Suprapubic skin (tissue), 4 donors: Measurements from ENCODE around the gene HID1. TPM values are rescaled to one million over a fixed set of nuclear protein-coding genes. Genes with fewer than 3 reads are reported as not detected.
A peak's percentile ranks its signal among the peaks of the same experiment; 100 is the strongest.

ENCODE experiments used
- DNase-seq, 2 donors: peaks; one replicate each; pipeline ENCODE4 v3.0.0-alpha.2; 2019; ENCODE audit warnings: low spot score in 2 of 2
- H3K27ac ChIP-seq: fragments of 200-600 bp; sonication (generic); one replicate; pipeline ENCODE4 v1.5.1; 2019
- H3K27me3 ChIP-seq: fragments of 200-600 bp; sonication (generic); one replicate; pipeline ENCODE4 v1.5.1; 2019
- H3K36me3 ChIP-seq: fragments of 200-600 bp; sonication (generic); one replicate; pipeline ENCODE4 v1.5.1; 2019
- H3K4me1 ChIP-seq: fragments of 200-600 bp; sonication (generic); one replicate; pipeline ENCODE4 v1.5.1; 2019
- H3K4me3 ChIP-seq: fragments of 200-600 bp; sonication (generic); one replicate; pipeline ENCODE4 v1.5.1; 2019; ENCODE audit warnings: mild to moderate bottlenecking
- H3K9me3 ChIP-seq: fragments of 200-600 bp; sonication (generic); one replicate; pipeline ENCODE4 v1.5.1; 2019
- CTCF ChIP-seq, 2 donors: fragments of 200-600 bp in 1 of 2; fragments of 450-650 bp in 1 of 2; sonication (generic) in 1 of 2; IDR thresholded peaks; one replicate each; pipeline ENCODE4 v1.5.1; 2016 to 2019; ENCODE audit warnings: antibody characterized with exemption in 2 of 2, mild to moderate bottlenecking in 1 of 2, moderate library complexity in 1 of 2
- EP300 ChIP-seq: sonication (generic); formaldehyde crosslinking; IDR thresholded peaks from one replicate; pipeline ENCODE4 v1.6.1; 2017; ENCODE audit warnings: antibody characterized with exemption
- POLR2A ChIP-seq, 2 donors: fragments of 450-650 bp; IDR thresholded peaks; one replicate each; pipeline ENCODE4 v1.6.1; 2017; ENCODE audit warnings: antibody characterized with exemption in 2 of 2, mild to moderate bottlenecking in 2 of 2, moderate library complexity in 2 of 2
- POLR2AphosphoS5 ChIP-seq, 3 donors: sonication (generic); formaldehyde crosslinking; IDR thresholded peaks; one replicate each; pipeline ENCODE4 v1.6.1; 2017; ENCODE audit warnings: antibody characterized with exemption in 3 of 3
- WGBS: methylation state at CpG from one replicate; pipeline ENCODE4 v1.1.5; 2018; 5-methylcytosine and 5-hydroxymethylcytosine counted together
- total RNA-seq, 4 donors: library from RNA; depleted of rRNA; stranded (reverse); fragments of >200 nt; gene quantifications; one replicate each; pipeline ENCODE4 v1.1.0, GENCODE V29; 2016

HID1 gene
- total RNA-seq, 4 donors from 2014 or later = 3.4 to 13.7 (median 9.5) TPM

DNA sequence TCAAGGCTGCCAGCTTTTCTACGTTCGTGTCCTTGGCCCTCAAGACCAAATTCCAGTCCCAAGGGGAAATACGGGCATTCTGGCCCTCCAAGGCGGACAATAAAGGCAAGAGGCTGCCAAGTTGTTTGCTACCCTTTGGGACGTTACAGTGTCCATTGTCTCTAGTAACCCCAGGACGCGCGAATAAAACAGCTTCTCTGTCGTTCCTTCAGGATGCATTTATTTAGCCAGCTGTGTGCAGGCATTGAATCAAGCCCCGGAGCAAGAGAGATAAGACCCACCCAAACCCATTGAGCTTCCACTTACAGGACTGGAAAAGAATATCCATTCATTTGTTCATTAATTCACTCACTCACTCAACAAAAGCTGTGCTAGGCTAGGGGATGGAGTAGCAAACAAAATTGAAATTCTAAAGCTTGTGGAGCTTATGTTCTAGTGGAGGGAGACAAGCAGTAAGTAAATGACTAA, 40.6 kb upstream of the HID1 start:
- no peak for DNase-seq
- TF ChIP-seq CTCF (IDR thresholded peaks at IDR 0.05) (no peak), POLR2A (IDR thresholded peaks at IDR 0.05) (no peak), POLR2AphosphoS5 (IDR thresholded peaks at IDR 0.05) (no peak), EP300 (no peak)
- Histone ChIP-seq H3K4me3 (peak overlapping the region; percentile 77), H3K4me1 (peaks cover 32% of the 10 kb centered on the region), H3K27ac (peak overlapping the region; percentile 94), H3K9me3 (no peaks in the 10 kb centered on the region), H3K27me3 (no peaks in the 10 kb centered on the region), H3K36me3 (peaks cover 15% of the 10 kb centered on the region)
- 0% methylated on average over 2 of the region's 10 CpGs for WGBS

- under 1% methylated on average over 53 of the region's 63 CpGs for WGBS
- H3K4me1 ChIP-seq = peaks cover 32% of the 10 kb centered on the region
- H3K36me3 ChIP-seq = peaks cover 11% of the 10 kb centered on the region
- H3K27ac ChIP-seq = peak within 1 kb of the TSS; percentile 94
- no peaks in the 10 kb centered on the region for H3K9me3 ChIP-seq
- DNase-seq = peak; percentile 90 to 94
- H3K27me3 ChIP-seq = no peaks in the 10 kb centered on the region
- H3K4me3 ChIP-seq = peak within 1 kb of the TSS; percentile 77
- TF ChIP-seq EP300 (no peak), POLR2AphosphoS5 (IDR thresholded peaks at IDR 0.05) (peak in 2 of 3 donors; percentile 46 to 74), CTCF (IDR thresholded peaks at IDR 0.05) (peak; percentile 10 to 55), POLR2A (IDR thresholded peaks at IDR 0.05) (peak in 1 of 2 donors; percentile 28)
These were observed 40.0 kb upstream of the HID1 start, which contains the start of gene MRPL58 for GRCh38 chr17:75012346-75013091. MRPL58 (plus strand) TSS chr17:75012670; CDS start chr17:75012687, 17 bp downstream.

DNA sequence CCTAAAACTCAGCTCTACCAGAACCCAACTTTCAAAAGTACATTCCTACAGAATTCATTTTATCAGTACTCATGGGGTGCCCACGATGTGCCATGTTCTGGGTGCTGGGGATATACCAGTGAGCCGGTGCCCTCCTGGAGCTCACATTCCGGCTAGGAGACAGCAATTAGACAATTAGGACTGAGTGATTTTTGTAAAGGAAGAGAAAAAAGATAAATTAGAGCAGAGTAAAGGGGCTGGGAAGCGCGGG, 39.5 kb upstream of the HID1 start:
- Histone ChIP-seq H3K4me1 (peaks cover 32% of the 10 kb centered on the region), H3K9me3 (no peaks in the 10 kb centered on the region), H3K27ac (peak overlapping the region; percentile 94), H3K27me3 (no peaks in the 10 kb centered on the region), H3K36me3 (peaks cover 7% of the 10 kb centered on the region), H3K4me3 (peak overlapping the region; percentile 77)
- no peak for DNase-seq
- no peak for TF ChIP-seq CTCF (IDR thresholded peaks at IDR 0.05)
- no peak for TF ChIP-seq POLR2AphosphoS5 (IDR thresholded peaks at IDR 0.05)
- TF ChIP-seq EP300 = no peak
- no peak for TF ChIP-seq POLR2A (IDR thresholded peaks at IDR 0.05)
- 4% methylated on average over 5 of the region's 5 CpGs for WGBS

- WGBS = 23% methylated on average over 13 of the region's 13 CpGs
These were observed 39.0 kb upstream of the HID1 start for GRCh38 chr17:75011401-75012095.

More at GRCh38 chr17:75011401-75012095, 39.0 kb upstream of the HID1 start:
- Histone ChIP-seq H3K4me1 (peaks cover 32% of the 10 kb centered on the region), H3K9me3 (no peaks in the 10 kb centered on the region), H3K4me3 (peak overlapping the region; percentile 77), H3K27me3 (no peaks in the 10 kb centered on the region), H3K27ac (peak overlapping the region; percentile 94), H3K36me3 (peaks cover 3% of the 10 kb centered on the region)
- DNase-seq = peak; percentile 89
- no peak for TF ChIP-seq CTCF (IDR thresholded peaks at IDR 0.05)
